Astrocyte (in vitro differentiated cells and primary cell): ENCODE results near the gene TCF7L2. TPM values are rescaled to one million over a fixed set of nuclear protein-coding genes. Genes with fewer than 3 reads are reported as not detected.

Source experiments
- DNase-seq: peaks from one replicate; pipeline ENCODE4 v3.0.0-alpha.2; 2010; ENCODE audit warnings: low read depth
- FAIRE-seq: peaks from 2 replicates; lab custom pipeline; 2011; peaks lifted over from hg19 to GRCh38; lab: Jason Lieb, UNC
- H2AFZ ChIP-seq: 2 replicates; pipeline ENCODE4 v1.6.0; 2012; ENCODE audit warnings: low read depth, low read length, inconsistent platforms
- H3K27ac ChIP-seq: 2 replicates; pipeline ENCODE4 v1.5.1; 2011; ENCODE audit warnings: low read depth, low read length, inconsistent platforms
- H3K27me3 ChIP-seq: 2 replicates; pipeline ENCODE4 v1.6.0; 2011; ENCODE audit warnings: low read length, inconsistent platforms; ENCODE audit not compliant: insufficient read depth
- H3K36me3 ChIP-seq: 2 replicates; pipeline ENCODE4 v1.5.1; 2011; ENCODE audit warnings: low read length, inconsistent platforms; ENCODE audit not compliant: insufficient read depth
- H3K4me1 ChIP-seq: 2 replicates; pipeline ENCODE4 v1.5.1; 2011; ENCODE audit warnings: low read length, inconsistent platforms; ENCODE audit not compliant: insufficient read depth
- H3K4me2 ChIP-seq: 2 replicates; pipeline ENCODE4 v1.6.0; 2012; ENCODE audit warnings: low read length, inconsistent platforms
- H3K4me3 ChIP-seq: 2 replicates; pipeline ENCODE4 v1.5.1; 2011; ENCODE audit warnings: low read depth, mild to moderate bottlenecking, low read length, inconsistent platforms; ENCODE audit not compliant: insufficient read depth
- H3K79me2 ChIP-seq: 2 replicates; pipeline ENCODE4 v1.6.0; 2012; ENCODE audit warnings: mild to moderate bottlenecking, low read length, inconsistent platforms; ENCODE audit not compliant: insufficient read depth
- H3K9ac ChIP-seq: 2 replicates; pipeline ENCODE4 v1.6.0; 2012; ENCODE audit warnings: mild to moderate bottlenecking, low read length, inconsistent platforms
- H3K9me3 ChIP-seq: 2 replicates; pipeline ENCODE4 v1.5.1; 2012; ENCODE audit warnings: low read depth, mild to moderate bottlenecking, low read length, inconsistent platforms; ENCODE audit not compliant: insufficient read depth
- H4K20me1 ChIP-seq: 2 replicates; pipeline ENCODE4 v1.6.0; 2012; ENCODE audit warnings: low read length, inconsistent platforms; ENCODE audit not compliant: insufficient read depth
- H3K27ac Mint-ChIP-seq: one replicate; pipeline ENCODE4 v1.8.0; 2021; ENCODE audit warnings: mild to moderate bottlenecking, mixed read lengths; ENCODE audit not compliant: unreplicated experiment
- H3K27me3 Mint-ChIP-seq: one replicate; pipeline ENCODE4 v1.8.0; 2021; ENCODE audit warnings: low read depth, mixed read lengths; ENCODE audit not compliant: unreplicated experiment
- H3K36me3 Mint-ChIP-seq: one replicate; pipeline ENCODE4 v1.8.0; 2021; ENCODE audit warnings: low read depth, mixed read lengths; ENCODE audit not compliant: unreplicated experiment
- H3K4me1 Mint-ChIP-seq: one replicate; pipeline ENCODE4 v1.8.0; 2021; ENCODE audit warnings: low read depth, mixed read lengths; ENCODE audit not compliant: unreplicated experiment
- H3K4me3 Mint-ChIP-seq: one replicate; pipeline ENCODE4 v1.8.0; 2021; ENCODE audit warnings: mild to moderate bottlenecking, moderate library complexity, mixed read lengths; ENCODE audit not compliant: unreplicated experiment
- H3K9me3 Mint-ChIP-seq: one replicate; pipeline ENCODE4 v1.8.0; 2021; ENCODE audit warnings: mild to moderate bottlenecking, mixed read lengths; ENCODE audit not compliant: unreplicated experiment
- CTCF ChIP-seq: IDR thresholded peaks from 2 replicates; pipeline ENCODE4 v1.5.1; 2011; ENCODE audit warnings: low read depth, mild to moderate bottlenecking, inconsistent platforms, low read length, moderate library complexity; ENCODE audit not compliant: insufficient read depth
- EZH2 ChIP-seq: IDR thresholded peaks from 2 replicates; pipeline ENCODE4 v1.6.1; 2012; ENCODE audit warnings: mild to moderate bottlenecking, low read length, inconsistent platforms; ENCODE audit not compliant: insufficient read depth
- total RNA-seq: library from RNA; stranded (reverse); gene quantifications from 2 replicates; pipeline ENCODE4 v1.2.1, GENCODE V29; 2021

The TCF7L2 gene
- total RNA-seq, 1 donor from 2014 or later, result 52.4 TPM

GRCh38 chr10:113091920-113092319 is 141.9 kb downstream of the TCF7L2 start:
- Histone ChIP-seq H4K20me1 (no peaks in the 10 kb centered on the region), H3K4me2 (no peak overlapping the region), H3K9ac (no peak overlapping the region), H3K36me3 (no peaks in the 10 kb centered on the region), H3K4me1 (peaks cover 21% of the 10 kb centered on the region), H3K79me2 (peaks cover 8% of the 10 kb centered on the region), H2AFZ (no peak overlapping the region), H3K27me3 (no peaks in the 10 kb centered on the region), H3K9me3 (no peaks in the 10 kb centered on the region), H3K4me3 (no peak overlapping the region), H3K27ac (no peak overlapping the region)
- Mint-ChIP-seq H3K4me3 (no peak overlapping the region), H3K9me3 (no peaks in the 10 kb centered on the region), H3K27me3 (no peaks in the 10 kb centered on the region), H3K27ac (peak overlapping the region; percentile 41), H3K36me3 (peaks cover 32% of the 10 kb centered on the region), H3K4me1 (peaks cover 49% of the 10 kb centered on the region)
- no peak for DNase-seq
- TF ChIP-seq EZH2 (no peak), CTCF (no peak)
- no peak for FAIRE-seq

DNA sequence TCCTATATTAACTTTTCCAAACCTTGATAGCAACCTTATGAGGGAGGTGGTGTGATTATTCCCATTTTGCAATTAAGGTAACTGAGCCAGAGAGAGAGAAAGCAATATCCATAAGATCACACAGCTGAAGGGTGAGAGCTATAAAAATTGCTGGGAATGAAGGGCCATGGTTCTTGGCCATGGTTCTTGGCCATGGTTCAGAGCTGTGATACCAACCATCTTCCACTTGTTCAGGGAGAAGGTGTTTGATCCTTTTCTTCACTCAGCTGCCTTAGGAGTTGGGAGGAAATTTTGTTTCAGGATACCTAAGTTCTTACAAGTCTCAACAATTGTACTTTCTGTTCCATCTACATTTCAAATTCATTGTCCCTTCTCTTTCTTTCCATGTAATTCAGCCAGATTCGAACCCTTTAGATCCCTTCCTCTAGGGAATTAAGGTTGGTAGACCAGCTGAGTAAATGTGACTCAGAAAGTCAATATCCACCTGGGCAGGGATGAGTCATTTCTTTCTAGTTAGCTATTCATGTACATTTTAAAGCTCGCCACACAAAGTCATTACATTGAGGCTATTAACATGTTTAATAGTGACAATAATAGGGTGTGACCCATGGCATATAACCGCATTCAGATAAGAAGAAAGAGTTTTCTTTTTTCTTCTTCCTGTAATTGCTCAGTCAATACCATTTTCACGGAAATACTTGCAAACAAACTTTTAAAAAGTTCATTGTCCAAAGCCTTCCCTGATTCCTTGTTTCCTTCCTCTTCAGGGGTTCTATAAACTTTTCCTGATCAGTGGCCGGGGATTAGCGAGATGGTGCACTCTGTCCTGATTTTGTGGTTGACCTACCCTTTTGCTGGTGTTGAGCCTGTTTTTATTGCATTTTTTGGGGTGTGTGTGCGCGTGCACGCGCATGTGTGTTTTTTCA is 143.4 kb downstream of the TCF7L2 start:
- H3K27me3 Mint-ChIP-seq, result no peaks in the 10 kb centered on the region
- DNase-seq (peak; percentile 69), FAIRE-seq (peak; percentile 5)
- H3K27ac Mint-ChIP-seq, result peak overlapping the region; percentile 1
- no peaks in the 10 kb centered on the region for H3K9me3 ChIP-seq
- H3K4me3 ChIP-seq, result no peak overlapping the region
- peaks cover 4% of the 10 kb centered on the region for H3K79me2 ChIP-seq
- peak overlapping the region; percentile 57 for H3K4me2 ChIP-seq
- peaks cover 34% of the 10 kb centered on the region for H3K36me3 Mint-ChIP-seq
- H3K27ac ChIP-seq, result peak overlapping the region; percentile 24
- TF ChIP-seq EZH2 (no peak), CTCF (no peak)
- no peaks in the 10 kb centered on the region for H3K27me3 ChIP-seq
- peaks cover 42% of the 10 kb centered on the region for H3K4me1 Mint-ChIP-seq
- H4K20me1 ChIP-seq, result no peaks in the 10 kb centered on the region
- H3K36me3 ChIP-seq, result no peaks in the 10 kb centered on the region
- H3K9ac ChIP-seq, result no peak overlapping the region
- H3K4me1 ChIP-seq, result peaks cover 12% of the 10 kb centered on the region
- no peak overlapping the region for H2AFZ ChIP-seq
- H3K9me3 Mint-ChIP-seq, result no peaks in the 10 kb centered on the region
- peak overlapping the region; percentile 22 for H3K4me3 Mint-ChIP-seq

GRCh38 chr10:113094114-113094486 is 144.1 kb downstream of the TCF7L2 start:
- peak overlapping the region; percentile 57 for H3K4me2 ChIP-seq
- H3K4me3 ChIP-seq, result no peak overlapping the region
- peaks cover 14% of the 10 kb centered on the region for H3K4me1 ChIP-seq
- H3K36me3 ChIP-seq, result no peaks in the 10 kb centered on the region
- Mint-ChIP-seq H3K36me3 (peaks cover 31% of the 10 kb centered on the region), H3K27me3 (no peaks in the 10 kb centered on the region), H3K9me3 (no peaks in the 10 kb centered on the region), H3K27ac (peak overlapping the region; percentile 80), H3K4me1 (peaks cover 38% of the 10 kb centered on the region), H3K4me3 (peak overlapping the region; percentile 9)
- H3K9ac ChIP-seq, result no peak overlapping the region
- no peaks in the 10 kb centered on the region for H3K27me3 ChIP-seq
- H3K79me2 ChIP-seq, result peaks cover 3% of the 10 kb centered on the region
- no peaks in the 10 kb centered on the region for H3K9me3 ChIP-seq
- H3K27ac ChIP-seq, result peak overlapping the region; percentile 13
- FAIRE-seq (peak; percentile 72), DNase-seq (no peak)
- no peak overlapping the region for H2AFZ ChIP-seq
- TF ChIP-seq EZH2 (no peak), CTCF (no peak)
- H4K20me1 ChIP-seq, result no peaks in the 10 kb centered on the region
